ENCODE data around the gene SNAP47.

The SNAP47 gene

DNA sequence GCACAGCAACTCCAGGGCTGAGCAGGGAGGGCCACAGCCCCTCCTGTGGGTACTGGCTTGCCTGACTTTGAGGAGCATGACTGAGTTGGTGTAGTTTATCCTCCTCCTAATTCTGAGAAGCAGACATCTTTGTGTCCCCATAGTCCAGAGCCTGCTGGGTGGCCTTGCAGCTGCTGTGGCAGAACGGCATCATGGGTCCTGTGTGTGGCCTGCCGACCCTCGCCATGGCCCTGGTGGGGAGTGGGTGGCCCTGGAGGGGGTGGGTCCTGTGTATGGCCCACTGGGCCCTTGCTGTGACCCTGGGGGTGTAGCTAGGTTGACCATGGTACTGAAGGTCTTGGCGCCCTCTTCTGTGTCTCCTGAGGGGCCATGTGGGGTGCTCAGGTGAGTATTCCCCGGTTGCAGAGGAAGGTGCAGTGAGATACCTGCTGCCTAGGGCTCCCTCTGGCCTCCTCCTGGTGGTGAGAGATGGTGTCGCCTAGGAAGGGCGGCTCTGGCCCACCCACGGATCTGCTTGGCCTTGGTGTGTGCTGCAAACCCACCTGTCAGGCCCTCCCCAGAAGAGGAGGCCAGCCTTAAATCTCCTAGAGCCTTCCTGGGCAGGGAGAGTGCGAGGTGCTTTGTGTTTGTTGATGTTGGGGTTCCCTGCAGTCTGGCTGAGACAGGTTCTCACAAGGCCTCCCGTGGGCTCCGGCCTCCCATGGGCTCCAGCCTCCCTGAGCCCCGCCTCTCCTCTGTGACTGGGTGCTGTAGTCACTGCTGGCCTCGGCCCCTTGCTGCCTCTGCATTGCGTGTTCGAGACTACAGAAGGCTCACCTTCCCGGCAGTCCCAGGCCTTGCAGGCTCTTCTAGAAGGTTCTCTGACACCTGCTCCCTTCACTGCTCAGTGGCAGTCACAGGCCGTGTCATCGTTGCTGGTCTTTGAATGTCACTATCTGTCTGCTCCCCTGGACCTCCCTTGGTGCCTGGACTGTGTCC lies 7.8 kb downstream of the SNAP47 start:
- H3K4me3 ChIP-seq (ENCODE audit: extremely low read depth, insufficient read depth, low read length, poor library complexity, severe bottlenecking): no peak overlapping the region
- no peak overlapping the region for H3K27ac ChIP-seq (ENCODE audit: low read depth, low read length, severe bottlenecking)
- H3K4me1 ChIP-seq (ENCODE audit: control insufficient read depth, insufficient read depth, low read length, poor library complexity, severe bottlenecking): no peaks in the 10 kb centered on the region
- WGBS, 2 experiments (ENCODE audit: insufficient coverage in 2 of 2): 94 to 95% methylated on average over 16 of the region's 18 CpGs
- no peaks in the 10 kb centered on the region for H3K9me3 ChIP-seq (ENCODE audit: control insufficient read depth, low read length)
- peaks cover 23% of the 10 kb centered on the region for H3K36me3 ChIP-seq (ENCODE audit: control insufficient read depth, insufficient read depth, low read length)

DNA sequence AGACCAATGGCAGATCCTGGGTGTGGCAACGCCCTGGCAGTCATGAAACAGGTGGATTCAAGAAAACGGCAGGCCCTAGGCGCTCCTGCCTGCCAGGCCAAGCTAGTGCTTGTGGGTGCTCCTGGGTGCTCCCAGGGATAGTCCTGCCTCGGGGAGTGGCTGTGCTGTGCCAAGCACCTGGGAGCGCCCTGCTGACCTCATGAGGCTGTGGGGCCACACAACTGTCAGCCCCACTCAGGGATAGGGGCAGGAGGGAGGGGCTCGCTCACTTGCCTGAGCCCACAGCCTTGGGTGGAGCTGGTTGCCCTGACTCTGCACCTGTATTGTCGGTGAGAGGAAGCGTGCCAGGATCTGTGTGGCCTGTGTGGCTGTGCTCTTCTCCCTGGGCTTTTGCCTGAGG lies 9.4 kb downstream of the SNAP47 start:
- no peak overlapping the region for H3K4me3 ChIP-seq (ENCODE audit: extremely low read depth, insufficient read depth, low read length, poor library complexity, severe bottlenecking)

DNA sequence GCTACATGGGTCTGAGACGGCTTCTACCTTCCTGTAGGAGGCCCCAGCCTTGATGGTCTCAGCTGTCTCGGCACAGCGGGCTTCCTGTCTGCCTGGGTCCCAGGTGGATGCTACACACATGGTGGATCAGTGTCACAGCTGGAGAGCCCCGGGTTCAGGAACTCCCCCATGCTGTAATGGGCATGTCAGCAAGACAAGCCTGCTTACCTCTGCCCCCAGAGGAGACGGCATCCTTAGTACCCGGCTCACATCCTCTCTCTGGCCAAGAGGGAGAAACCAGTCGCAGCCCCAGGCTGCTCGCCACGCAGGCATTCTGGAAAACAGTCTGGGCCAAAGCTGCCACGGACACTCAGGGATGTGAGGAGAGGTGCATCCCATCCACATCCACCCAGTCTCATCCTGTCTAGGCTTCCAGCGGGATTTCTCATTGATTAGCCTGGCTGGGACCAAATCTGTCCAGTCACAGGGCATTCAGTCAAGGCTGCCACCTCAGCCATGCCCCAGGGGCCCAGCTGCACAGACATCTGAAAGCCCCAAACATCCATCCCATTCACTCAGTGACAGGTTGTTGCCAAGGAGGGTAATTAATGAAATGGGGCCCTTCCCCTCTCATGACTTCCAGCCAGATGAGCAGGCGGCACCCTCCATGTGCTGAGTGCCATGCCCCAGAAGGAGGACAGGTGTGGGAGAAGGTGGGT lies 10.5 kb downstream of the SNAP47 start:
- WGBS, 2 experiments (ENCODE audit: insufficient coverage in 2 of 2): 94 to 96% methylated on average over 6 to 11 of the region's 12 CpGs
- H3K4me1 ChIP-seq (ENCODE audit: control insufficient read depth, insufficient read depth, low read length, poor library complexity, severe bottlenecking): no peaks in the 10 kb centered on the region
- H3K4me3 ChIP-seq (ENCODE audit: extremely low read depth, insufficient read depth, low read length, poor library complexity, severe bottlenecking): no peak overlapping the region
- H3K36me3 ChIP-seq (ENCODE audit: control insufficient read depth, insufficient read depth, low read length): peaks cover 40% of the 10 kb centered on the region
- no peak overlapping the region for H3K27ac ChIP-seq (ENCODE audit: low read depth, low read length, severe bottlenecking)
- H3K9me3 ChIP-seq (ENCODE audit: control insufficient read depth, low read length): no peaks in the 10 kb centered on the region

More for the DNA sequence above, 9.4 kb downstream of the SNAP47 start:
- 89 to 95% methylated on average over 7 to 8 of the region's 8 CpGs for WGBS, 2 experiments (ENCODE audit: insufficient coverage in 2 of 2)
- H3K36me3 ChIP-seq (ENCODE audit: control insufficient read depth, insufficient read depth, low read length): peaks cover 30% of the 10 kb centered on the region
- no peak overlapping the region for H3K27ac ChIP-seq (ENCODE audit: low read depth, low read length, severe bottlenecking)
- no peaks in the 10 kb centered on the region for H3K4me1 ChIP-seq (ENCODE audit: control insufficient read depth, insufficient read depth, low read length, poor library complexity, severe bottlenecking)
- H3K9me3 ChIP-seq (ENCODE audit: control insufficient read depth, low read length): no peaks in the 10 kb centered on the region

DNA sequence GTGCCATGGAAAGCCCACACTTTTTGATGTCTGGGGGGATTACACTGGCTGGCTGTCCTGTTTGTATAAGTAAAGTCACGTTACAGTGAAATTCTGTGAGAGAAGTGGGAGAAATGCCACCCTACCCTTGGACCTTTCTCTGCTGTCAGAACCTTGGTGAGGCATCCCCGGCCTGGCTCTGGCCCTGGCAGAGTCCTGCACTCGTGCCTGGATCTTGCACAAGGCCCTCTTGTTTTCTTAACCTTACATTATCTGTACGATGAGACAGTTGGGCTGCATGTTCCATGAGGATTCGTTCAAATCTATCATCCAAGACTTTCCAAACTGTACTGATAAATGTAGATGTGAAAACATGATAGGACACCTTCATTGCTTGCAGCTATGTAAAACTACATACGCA lies 11.4 kb downstream of the SNAP47 start:
- Histone ChIP-seq H3K9me3 (ENCODE audit: control insufficient read depth, low read length) (no peaks in the 10 kb centered on the region), H3K4me3 (ENCODE audit: extremely low read depth, insufficient read depth, low read length, poor library complexity, severe bottlenecking) (no peak overlapping the region), H3K27ac (ENCODE audit: low read depth, low read length, severe bottlenecking) (no peak overlapping the region), H3K4me1 (ENCODE audit: control insufficient read depth, insufficient read depth, low read length, poor library complexity, severe bottlenecking) (no peaks in the 10 kb centered on the region), H3K36me3 (ENCODE audit: control insufficient read depth, insufficient read depth, low read length) (peaks cover 48% of the 10 kb centered on the region)
- 100% methylated on average over 4 to 5 of the region's 6 CpGs for WGBS, 2 experiments (ENCODE audit: insufficient coverage in 2 of 2)

DNA sequence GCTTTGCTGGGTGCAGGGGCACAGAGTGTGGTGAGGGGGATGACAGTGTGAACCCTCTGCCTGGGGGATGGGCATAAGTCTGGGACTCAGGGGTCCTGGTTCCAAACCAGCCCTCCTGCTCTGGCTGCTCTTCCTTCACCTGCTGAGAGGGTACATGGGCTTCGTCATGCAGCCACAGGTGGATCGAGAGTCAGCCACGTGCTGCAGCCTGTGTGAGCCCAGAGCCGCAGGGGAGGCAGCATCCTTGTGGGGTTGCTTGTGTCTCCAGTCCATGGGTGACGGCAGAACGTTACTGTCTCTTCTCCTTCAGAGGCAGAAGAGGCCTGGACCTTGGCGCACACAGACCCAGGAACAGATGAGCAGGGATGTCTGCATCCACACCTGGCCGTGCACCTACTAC lies 12.1 kb downstream of the SNAP47 start:
- no peak overlapping the region for H3K4me3 ChIP-seq (ENCODE audit: extremely low read depth, insufficient read depth, low read length, poor library complexity, severe bottlenecking)
- no peak overlapping the region for H3K27ac ChIP-seq (ENCODE audit: low read depth, low read length, severe bottlenecking)
- H3K9me3 ChIP-seq (ENCODE audit: control insufficient read depth, low read length): no peaks in the 10 kb centered on the region
- H3K4me1 ChIP-seq (ENCODE audit: control insufficient read depth, insufficient read depth, low read length, poor library complexity, severe bottlenecking): no peaks in the 10 kb centered on the region
- 85 to 86% methylated on average over 8 of the region's 8 CpGs for WGBS, 2 experiments (ENCODE audit: insufficient coverage in 2 of 2)
- H3K36me3 ChIP-seq (ENCODE audit: control insufficient read depth, insufficient read depth, low read length): peaks cover 48% of the 10 kb centered on the region

DNA sequence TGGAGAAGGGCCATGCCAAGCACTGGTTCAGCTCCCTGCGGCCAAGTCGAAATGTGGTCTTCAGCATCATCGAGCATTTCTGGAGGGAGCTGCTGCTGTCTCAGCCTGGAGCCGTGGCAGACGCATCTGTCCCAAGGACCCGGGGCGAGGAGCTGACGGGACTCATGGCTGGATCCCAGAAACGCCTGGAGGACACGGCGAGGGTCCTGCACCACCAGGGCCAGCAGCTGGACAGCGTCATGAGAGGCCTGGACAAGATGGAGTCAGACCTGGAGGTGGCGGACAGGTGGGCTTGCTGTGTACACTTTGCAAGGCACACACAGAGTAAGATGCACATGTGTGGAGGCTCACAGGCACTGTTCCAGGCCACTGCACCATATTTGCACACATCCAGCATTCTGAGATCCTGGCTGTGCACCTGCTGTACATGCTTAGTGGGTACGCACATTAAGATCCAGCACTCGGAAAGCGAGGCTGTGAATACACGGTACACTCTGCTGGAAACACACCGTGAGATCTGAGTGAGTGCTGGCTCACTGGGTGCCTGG lies 12.8 kb downstream of the SNAP47 start:
- Histone ChIP-seq H3K4me3 (ENCODE audit: extremely low read depth, insufficient read depth, low read length, poor library complexity, severe bottlenecking) (no peak overlapping the region), H3K9me3 (ENCODE audit: control insufficient read depth, low read length) (no peaks in the 10 kb centered on the region), H3K27ac (ENCODE audit: low read depth, low read length, severe bottlenecking) (no peak overlapping the region), H3K36me3 (ENCODE audit: control insufficient read depth, insufficient read depth, low read length) (peaks cover 54% of the 10 kb centered on the region), H3K4me1 (ENCODE audit: control insufficient read depth, insufficient read depth, low read length, poor library complexity, severe bottlenecking) (no peaks in the 10 kb centered on the region)
- 90 to 93% methylated on average over 17 to 18 of the region's 18 CpGs for WGBS, 2 experiments (ENCODE audit: insufficient coverage in 2 of 2)

DNA sequence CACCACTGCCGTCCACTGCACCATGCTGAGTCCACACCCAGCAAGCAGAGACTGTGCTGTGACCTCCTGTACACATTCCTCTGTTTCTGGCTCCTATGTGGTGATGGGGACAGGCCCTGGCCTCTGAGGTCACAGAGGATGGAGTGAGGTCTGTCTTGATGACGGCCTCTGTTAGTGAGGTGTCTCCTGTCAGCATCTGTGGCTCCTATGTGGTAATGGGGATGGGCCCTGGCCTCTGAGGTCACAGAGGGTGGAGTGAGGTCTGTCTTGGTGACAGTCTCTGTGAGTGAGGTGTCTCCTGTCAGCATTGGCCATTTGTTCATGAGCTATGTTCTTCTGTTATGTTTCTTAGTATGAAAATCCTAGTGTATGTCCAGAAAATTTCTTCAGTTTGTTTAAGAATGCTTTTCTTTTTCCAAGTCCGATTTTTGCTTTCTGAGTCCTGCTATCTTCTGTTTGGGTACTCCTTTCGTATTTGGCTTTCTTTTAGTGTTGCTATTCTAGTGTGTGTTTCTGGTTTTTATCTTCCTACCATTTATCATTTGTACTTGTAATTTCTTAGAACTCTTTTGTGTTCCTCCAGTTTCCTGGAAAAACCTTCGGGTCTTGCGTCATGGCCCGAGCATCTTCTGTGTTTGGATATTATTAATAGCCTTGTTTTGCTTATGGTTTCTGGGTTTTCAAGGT lies 13.4 kb downstream of the SNAP47 start:
- no peaks in the 10 kb centered on the region for H3K9me3 ChIP-seq (ENCODE audit: control insufficient read depth, low read length)
- H3K36me3 ChIP-seq (ENCODE audit: control insufficient read depth, insufficient read depth, low read length): peaks cover 61% of the 10 kb centered on the region
- no peaks in the 10 kb centered on the region for H3K4me1 ChIP-seq (ENCODE audit: control insufficient read depth, insufficient read depth, low read length, poor library complexity, severe bottlenecking)
- H3K27ac ChIP-seq (ENCODE audit: low read depth, low read length, severe bottlenecking): no peak overlapping the region
- no peak overlapping the region for H3K4me3 ChIP-seq (ENCODE audit: extremely low read depth, insufficient read depth, low read length, poor library complexity, severe bottlenecking)
- 86 to 99% methylated on average over 2 to 6 of the region's 7 CpGs for WGBS, 2 experiments (ENCODE audit: insufficient coverage in 2 of 2)

DNA sequence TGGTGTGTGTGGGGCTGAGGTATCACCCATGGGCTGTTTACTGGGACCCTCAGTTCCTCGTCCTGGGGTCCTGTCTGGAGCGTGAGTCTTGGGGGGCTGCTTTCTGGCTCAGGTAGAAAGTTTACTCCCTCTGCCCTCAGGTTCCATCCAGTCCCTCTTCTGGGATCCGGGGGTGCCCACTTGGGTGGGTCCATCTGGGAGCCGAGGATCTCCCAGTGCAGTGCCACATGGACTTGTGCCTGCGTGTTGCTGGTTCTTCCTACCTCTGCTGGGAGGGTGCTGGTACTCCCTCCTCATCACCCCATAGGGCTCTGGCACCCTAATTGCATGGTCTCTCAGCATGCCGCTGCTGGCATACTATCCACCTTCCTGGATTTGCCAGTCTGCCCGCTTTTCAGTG lies 14.0 kb downstream of the SNAP47 start:
- 94 to 95% methylated on average over 5 to 6 of the region's 7 CpGs for WGBS, 2 experiments (ENCODE audit: insufficient coverage in 2 of 2)
- H3K4me3 ChIP-seq (ENCODE audit: extremely low read depth, insufficient read depth, low read length, poor library complexity, severe bottlenecking): no peak overlapping the region
- no peaks in the 10 kb centered on the region for H3K4me1 ChIP-seq (ENCODE audit: control insufficient read depth, insufficient read depth, low read length, poor library complexity, severe bottlenecking)
- H3K9me3 ChIP-seq (ENCODE audit: control insufficient read depth, low read length): no peaks in the 10 kb centered on the region
- no peak overlapping the region for H3K27ac ChIP-seq (ENCODE audit: low read depth, low read length, severe bottlenecking)
- H3K36me3 ChIP-seq (ENCODE audit: control insufficient read depth, insufficient read depth, low read length): peaks cover 63% of the 10 kb centered on the region

DNA sequence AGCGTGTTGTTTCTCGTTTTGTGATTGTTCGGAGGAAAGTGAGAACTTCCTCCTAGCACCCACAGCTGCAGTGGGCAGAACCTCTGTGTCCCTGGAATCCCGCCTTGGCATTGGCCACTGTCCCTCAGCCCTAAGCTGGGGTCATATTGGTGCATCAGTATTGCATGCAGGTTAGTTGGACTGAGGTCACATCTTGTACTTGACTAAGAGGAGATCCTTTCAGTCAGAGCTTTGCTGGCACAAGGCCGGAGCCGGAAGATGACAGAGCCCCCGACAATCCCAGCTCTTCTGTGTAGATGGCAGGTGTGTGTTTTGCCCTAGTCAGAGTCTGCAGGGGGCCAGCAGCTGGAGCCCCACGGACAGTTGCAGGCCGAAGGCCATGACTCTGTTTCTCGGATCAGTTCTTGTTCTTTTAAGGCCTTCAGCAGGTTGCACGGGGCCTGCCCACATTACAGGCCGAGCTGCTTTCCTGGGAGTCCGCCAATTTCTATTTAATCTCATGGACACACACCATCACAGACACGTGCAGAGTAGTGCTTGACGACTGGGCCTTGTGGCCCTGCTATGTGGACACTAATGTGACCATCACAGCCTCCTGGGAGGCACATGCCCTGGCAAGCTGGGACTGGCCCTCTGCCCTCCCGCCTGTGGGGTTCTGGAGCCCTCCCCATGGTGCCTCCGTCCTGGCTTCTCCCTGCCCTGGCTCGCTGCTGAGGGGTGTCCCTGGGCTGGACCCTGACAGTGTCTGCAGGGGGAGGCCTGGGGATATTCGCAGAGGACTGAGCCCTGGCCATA lies 14.9 kb downstream of the SNAP47 start:
- no peaks in the 10 kb centered on the region for H3K4me1 ChIP-seq (ENCODE audit: control insufficient read depth, insufficient read depth, low read length, poor library complexity, severe bottlenecking)
- no peak overlapping the region for H3K4me3 ChIP-seq (ENCODE audit: extremely low read depth, insufficient read depth, low read length, poor library complexity, severe bottlenecking)
- no peak overlapping the region for H3K27ac ChIP-seq (ENCODE audit: low read depth, low read length, severe bottlenecking)
- WGBS, 2 experiments (ENCODE audit: insufficient coverage in 2 of 2): 93 to 99% methylated on average over 14 to 16 of the region's 19 CpGs
- H3K9me3 ChIP-seq (ENCODE audit: control insufficient read depth, low read length): no peaks in the 10 kb centered on the region
- peaks cover 62% of the 10 kb centered on the region for H3K36me3 ChIP-seq (ENCODE audit: control insufficient read depth, insufficient read depth, low read length)

All from mesodermal cell (in vitro differentiated cells).